DOHH2 (cell line): Measurements from ENCODE around the gene GPR141.
"Not testable (repeated sequence)": the region's sequence is repeated elsewhere in the genome, so short reads cannot be mapped to it uniquely, and the experiment has no call there.

Source experiments
- H3F3A ChIP-seq: fragments of 200-600 bp; sonication (generic), shearing (Covaris generic); 2 replicates; pipeline ENCODE4 v1.6.0; 2016; ENCODE audit warnings: antibody characterized with exemption, mild to moderate bottlenecking; ENCODE audit not compliant: control insufficient read depth, insufficient read depth
- H3K27ac ChIP-seq: fragments of 200-600 bp; sonication (generic); 2 replicates; pipeline ENCODE4 v1.5.1; 2014; ENCODE audit warnings: low read depth, mild to moderate bottlenecking, low read length, moderate library complexity
- H3K27me3 ChIP-seq: fragments of 200-600 bp; sonication (generic); 2 replicates; pipeline ENCODE4 v1.6.1; 2014; ENCODE audit warnings: mild to moderate bottlenecking, low read length, mixed read lengths; ENCODE audit not compliant: control insufficient read depth
- H3K36me3 ChIP-seq: fragments of 200-600 bp; sonication (generic); 2 replicates; pipeline ENCODE4 v1.6.1; 2014; ENCODE audit warnings: mild to moderate bottlenecking, low read length, moderate library complexity, mixed read lengths; ENCODE audit not compliant: control insufficient read depth
- H3K4me1 ChIP-seq: fragments of 200-600 bp; sonication (generic); 2 replicates; pipeline ENCODE4 v1.6.1; 2014; ENCODE audit warnings: mild to moderate bottlenecking, low read length, mixed read lengths; ENCODE audit not compliant: control insufficient read depth
- H3K4me2 ChIP-seq: fragments of 200-600 bp; sonication (generic); 2 replicates; pipeline ENCODE4 v1.6.0; 2014; ENCODE audit warnings: mild to moderate bottlenecking, low read length, moderate library complexity
- H3K4me3 ChIP-seq: fragments of 200-600 bp; sonication (generic); 2 replicates; pipeline ENCODE4 v1.5.1; 2014; ENCODE audit warnings: mild to moderate bottlenecking, low read length, mixed read lengths
- H3K79me2 ChIP-seq: fragments of 200-600 bp; sonication (generic); 2 replicates; pipeline ENCODE4 v1.6.1; 2014; ENCODE audit warnings: mild to moderate bottlenecking, low read length, mixed read lengths; ENCODE audit not compliant: control insufficient read depth
- H3K9me2 ChIP-seq: fragments of 200-600 bp; sonication (generic); replicated peaks from 2 replicates; pipeline ENCODE4 v1.6.1; 2014; ENCODE audit warnings: mild to moderate bottlenecking, low read length, mixed read lengths; ENCODE audit not compliant: control insufficient read depth
- H3K9me3 ChIP-seq: fragments of 200-600 bp; sonication (generic); 2 replicates; pipeline ENCODE4 v1.6.1; 2014; ENCODE audit warnings: antibody characterized with exemption, low read length, mixed read lengths; ENCODE audit not compliant: control insufficient read depth, insufficient read depth
- H4K20me1 ChIP-seq: fragments of 200-600 bp; sonication (generic); 2 replicates; pipeline ENCODE4 v1.6.0; 2014; ENCODE audit warnings: low read depth, mild to moderate bottlenecking, antibody characterized with exemption, low read length, moderate library complexity; ENCODE audit not compliant: control insufficient read depth, insufficient read depth
- CTCF ChIP-seq: fragments of 200-600 bp; sonication (generic); IDR thresholded peaks from one replicate; pipeline ENCODE4 v1.5.1; 2014; ENCODE audit warnings: antibody characterized with exemption, mild to moderate bottlenecking, low read depth, low read length; ENCODE audit not compliant: poor library complexity, severe bottlenecking
- EZH2phosphoT487 ChIP-seq: fragments of 200-600 bp; sonication (generic); IDR thresholded peaks from 2 replicates; pipeline ENCODE4 v1.6.1; 2017; ENCODE audit warnings: borderline replicate concordance, mild to moderate bottlenecking, antibody characterized with exemption, low read length, moderate library complexity, mixed read lengths

The GPR141 gene

DNA sequence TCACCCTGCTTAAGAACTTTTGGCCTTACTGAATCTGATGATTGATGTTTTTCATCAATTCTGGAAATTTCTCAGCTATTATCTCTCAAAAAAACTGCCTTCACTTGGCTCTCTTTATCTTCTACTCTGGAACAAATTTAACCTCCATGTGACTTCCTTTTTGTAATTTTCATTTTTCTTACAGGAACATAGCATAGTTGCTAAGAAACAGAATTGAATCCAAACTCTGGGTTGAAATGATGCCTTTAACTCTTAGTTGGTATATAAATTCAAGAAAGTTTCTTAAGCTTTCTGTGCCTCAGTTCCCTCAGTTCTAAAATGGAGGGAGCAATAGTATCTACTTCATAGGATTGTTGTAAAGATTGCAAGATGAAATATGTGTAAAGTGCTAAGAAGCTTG lies 19.8 kb downstream of the GPR141 start:
- Histone ChIP-seq H4K20me1 (no peaks in the 10 kb centered on the region), H3K9me3 (no peaks in the 10 kb centered on the region), H3K27ac (no peak overlapping the region), H3K79me2 (no peaks in the 10 kb centered on the region), H3K9me2 (no peaks in the 10 kb centered on the region), H3K36me3 (no peaks in the 10 kb centered on the region), H3K27me3 (0 out of 2 replicates have a peak, but pooled peaks cover 2% of the 10 kb centered on the region), H3K4me1 (no peaks in the 10 kb centered on the region), H3F3A (no peaks in the 10 kb centered on the region), H3K4me3 (no peak overlapping the region), H3K4me2 (no peak overlapping the region)
- TF ChIP-seq EZH2phosphoT487 (no peak), CTCF (no peak)

DNA sequence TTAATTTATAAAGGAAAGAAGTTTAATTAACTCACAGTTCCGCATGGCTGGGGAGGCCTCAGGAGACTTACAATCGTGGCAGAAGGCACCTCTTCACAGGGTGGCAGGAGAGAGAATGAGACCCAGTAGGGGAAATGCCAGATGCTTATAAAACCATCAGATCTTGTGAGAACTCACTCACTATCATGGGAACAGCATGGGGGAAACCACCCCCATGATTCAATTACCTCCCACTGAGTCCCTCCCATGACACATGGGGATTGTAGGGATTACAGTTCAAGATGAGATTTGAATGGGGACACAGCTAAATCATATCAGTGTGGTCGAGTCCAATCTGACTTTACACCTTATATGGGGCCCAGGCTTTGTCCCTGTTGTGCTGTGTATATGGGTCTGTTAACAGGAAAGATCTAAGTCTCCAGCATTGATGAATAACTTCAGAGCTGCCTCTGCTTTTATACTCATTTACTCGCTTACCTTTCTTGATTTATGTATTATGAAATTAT lies 20.8 kb downstream of the GPR141 start:
- H3K27ac ChIP-seq = not testable (repeated sequence)

DNA sequence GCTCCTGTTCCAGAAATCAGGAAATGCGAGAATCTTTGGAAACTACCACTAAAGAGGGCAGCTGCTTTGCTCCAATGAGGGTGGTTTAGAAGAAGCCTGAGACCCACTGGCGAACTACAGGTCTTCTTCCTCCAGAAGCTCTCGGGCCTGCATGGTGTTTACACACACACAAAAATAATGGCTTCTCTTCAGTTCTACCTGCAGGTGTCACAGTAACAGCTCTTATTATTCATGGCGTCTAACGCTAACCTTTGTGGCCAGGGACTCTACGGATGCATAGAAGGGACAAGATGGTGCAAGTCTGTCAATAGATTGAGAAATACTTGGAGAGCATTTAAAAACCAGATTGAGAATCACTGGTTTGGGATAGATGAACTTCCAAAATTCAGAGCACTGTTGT lies 22.4 kb downstream of the GPR141 start:
- Histone ChIP-seq H3K27ac (no peak overlapping the region), H3K27me3 (peaks cover 2% of the 10 kb centered on the region; the same call in 1 of the 2 replicates), H3K36me3 (no peaks in the 10 kb centered on the region), H4K20me1 (no peaks in the 10 kb centered on the region), H3K4me2 (no peak overlapping the region), H3K79me2 (no peaks in the 10 kb centered on the region), H3K4me1 (no peaks in the 10 kb centered on the region), H3K4me3 (no peak overlapping the region), H3K9me3 (no peaks in the 10 kb centered on the region), H3K9me2 (no peaks in the 10 kb centered on the region), H3F3A (no peaks in the 10 kb centered on the region)
- TF ChIP-seq CTCF (no peak), EZH2phosphoT487 (no peak)

More for the DNA sequence above, 20.8 kb downstream of the GPR141 start:
- H3K27me3 ChIP-seq, H3K9me2 ChIP-seq, H3K4me2 ChIP-seq, H4K20me1 ChIP-seq, H3F3A ChIP-seq, H3K36me3 ChIP-seq, H3K79me2 ChIP-seq, H3K4me1 ChIP-seq, H3K9me3 ChIP-seq, H3K4me3 ChIP-seq: not testable (repeated sequence)

GRCh38 chr7:37706804-37707203 lies 23.2 kb downstream of the GPR141 start:
- Histone ChIP-seq H3K9me2 (no peaks in the 10 kb centered on the region), H3K4me2 (no peak overlapping the region), H3K4me1 (no peaks in the 10 kb centered on the region), H3K27ac (no peak overlapping the region), H3F3A (no peaks in the 10 kb centered on the region), H3K9me3 (no peaks in the 10 kb centered on the region), H3K4me3 (no peak overlapping the region), H3K27me3 (peaks cover 2% of the 10 kb centered on the region; the same call in 1 of the 2 replicates), H4K20me1 (no peaks in the 10 kb centered on the region), H3K79me2 (no peaks in the 10 kb centered on the region), H3K36me3 (no peaks in the 10 kb centered on the region)
- TF ChIP-seq CTCF (no peak), EZH2phosphoT487 (no peak)
